NCI-H2227 treated with DMSO at 0.1 percent for 48 hours (cell line): ENCODE results near the gene CLIC2.

ENCODE experiments used
- DNase-seq: peaks from one replicate; lab custom pipeline; 2025; lab: John Stamatoyannopoulos, UW

The CLIC2 gene

GRCh38 chrX:155262970-155263754, 71.3 kb downstream of the CLIC2 start:
- no peak for DNase-seq

GRCh38 chrX:155259752-155260151, 74.7 kb downstream of the CLIC2 start:
- DNase-seq = no peak

- no peak for DNase-seq
Measured at GRCh38 chrX:155251391-155251790, 83.0 kb downstream of the CLIC2 start.

GRCh38 chrX:155247497-155247896, 86.9 kb downstream of the CLIC2 start:
- no peak for DNase-seq

GRCh38 chrX:155246748-155247147, 87.7 kb downstream of the CLIC2 start:
- no peak for DNase-seq

GRCh38 chrX:155242300-155242699, 92.1 kb downstream of the CLIC2 start:
- no peak for DNase-seq

GRCh38 chrX:155237719-155238118, 96.7 kb downstream of the CLIC2 start:
- no peak for DNase-seq

- DNase-seq = no peak
Measured at GRCh38 chrX:155235891-155236290, 98.5 kb downstream of the CLIC2 start.

- DNase-seq = no peak
Measured at GRCh38 chrX:155231163-155231562, 103.3 kb downstream of the CLIC2 start.
